Measurements from ENCODE around the gene MSI2.

The MSI2 gene

GRCh38 chr17:57256708-57257112 is 387 bp downstream of the MSI2 start:
- Histone ChIP-seq H3K4me3 (ENCODE audit: low read length) (peak overlapping the region; percentile 89), H3K27ac (ENCODE audit: low read depth, low read length) (peak overlapping the region; percentile 82), H3K4me1 (ENCODE audit: control insufficient read depth, low read length) (peaks cover 39% of the 10 kb centered on the region), H3F3A (ENCODE audit: control insufficient read depth, insufficient read depth) (peaks cover 26% of the 10 kb centered on the region), H3K4me2 (ENCODE audit: low read length) (peak overlapping the region; percentile 89), H3K27me3 (ENCODE audit: control insufficient read depth, low read length) (no peaks in the 10 kb centered on the region), H4K20me1 (ENCODE audit: control insufficient read depth, insufficient read depth, low read depth, low read length) (no peaks in the 10 kb centered on the region), H3K9me2 (replicated peaks; ENCODE audit: control insufficient read depth, low read length) (no peaks in the 10 kb centered on the region), H3K36me3 (ENCODE audit: control insufficient read depth, low read length) (peaks cover 44% of the 10 kb centered on the region), H3K9me3 (ENCODE audit: control insufficient read depth, insufficient read depth, low read length) (no peaks in the 10 kb centered on the region; the same call in 1 of the 2 replicates), H3K79me2 (ENCODE audit: control insufficient read depth, low read length) (peaks cover 50% of the 10 kb centered on the region)
- TF ChIP-seq CTCF (IDR thresholded peaks at IDR 0.05; ENCODE audit: low read depth, low read length, poor library complexity, severe bottlenecking) (no peak), EZH2phosphoT487 (IDR thresholded peaks at IDR 0.05; ENCODE audit: borderline replicate concordance, low read length) (no peak)

DNA sequence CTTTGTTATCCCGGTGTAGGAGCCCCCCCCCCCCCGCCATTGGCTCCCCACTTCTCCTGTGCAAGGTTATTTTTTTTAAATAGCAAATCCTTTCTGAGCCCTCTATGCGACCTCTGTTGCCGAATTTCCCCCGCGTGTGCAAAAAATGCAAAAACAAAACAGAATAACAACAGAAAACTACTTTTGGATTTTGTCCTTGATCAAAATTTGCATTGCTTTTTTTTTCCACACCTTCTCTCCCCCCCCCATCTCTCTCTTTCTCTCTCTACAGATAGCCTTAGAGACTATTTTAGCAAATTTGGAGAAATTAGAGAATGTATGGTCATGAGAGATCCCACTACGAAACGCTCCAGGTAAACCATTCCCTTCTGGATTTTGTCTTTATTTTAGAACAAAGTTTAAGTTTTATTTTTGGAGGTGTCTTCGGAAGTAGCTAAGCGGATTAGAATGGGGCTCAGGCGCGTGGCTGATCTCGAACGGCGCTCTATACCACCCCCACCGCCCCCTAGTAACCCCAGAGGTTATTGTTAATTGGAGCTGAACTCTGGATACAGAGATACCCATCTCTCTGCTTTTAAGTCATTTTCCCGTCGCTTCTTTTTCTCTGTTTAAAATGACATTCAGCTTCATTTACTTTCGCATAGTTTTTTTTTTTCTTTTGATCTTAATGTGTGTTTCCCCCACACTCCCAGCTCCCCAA is 1.0 kb downstream of the MSI2 start:
- no peaks in the 10 kb centered on the region for H3K9me2 ChIP-seq (replicated peaks; ENCODE audit: control insufficient read depth, low read length)
- no peaks in the 10 kb centered on the region for H3K27me3 ChIP-seq (ENCODE audit: control insufficient read depth, low read length)
- no peaks in the 10 kb centered on the region for H4K20me1 ChIP-seq (ENCODE audit: control insufficient read depth, insufficient read depth, low read depth, low read length)
- H3K36me3 ChIP-seq (ENCODE audit: control insufficient read depth, low read length), result peaks cover 51% of the 10 kb centered on the region
- peak overlapping the region; percentile 82 for H3K27ac ChIP-seq (ENCODE audit: low read depth, low read length)
- H3K4me3 ChIP-seq (ENCODE audit: low read length), result peak overlapping the region; percentile 89
- TF ChIP-seq CTCF (IDR thresholded peaks at IDR 0.05; ENCODE audit: low read depth, low read length, poor library complexity, severe bottlenecking) (no peak), EZH2phosphoT487 (IDR thresholded peaks at IDR 0.05; ENCODE audit: borderline replicate concordance, low read length) (no peak)
- H3F3A ChIP-seq (ENCODE audit: control insufficient read depth, insufficient read depth), result peaks cover 26% of the 10 kb centered on the region
- H3K9me3 ChIP-seq (ENCODE audit: control insufficient read depth, insufficient read depth, low read length), result no peaks in the 10 kb centered on the region
- peaks cover 45% of the 10 kb centered on the region for H3K4me1 ChIP-seq (ENCODE audit: control insufficient read depth, low read length)
- peak overlapping the region; percentile 89 for H3K4me2 ChIP-seq (ENCODE audit: low read length)
- peaks cover 56% of the 10 kb centered on the region for H3K79me2 ChIP-seq (ENCODE audit: control insufficient read depth, low read length)

GRCh38 chr17:57257895-57258851 is 1.9 kb downstream of the MSI2 start:
- peaks cover 53% of the 10 kb centered on the region for H3K4me1 ChIP-seq (ENCODE audit: control insufficient read depth, low read length)
- peaks cover 20% of the 10 kb centered on the region for H3F3A ChIP-seq (ENCODE audit: control insufficient read depth, insufficient read depth)
- no peaks in the 10 kb centered on the region for H3K27me3 ChIP-seq (ENCODE audit: control insufficient read depth, low read length)
- peak overlapping the region; percentile 82 for H3K27ac ChIP-seq (ENCODE audit: low read depth, low read length)
- H4K20me1 ChIP-seq (ENCODE audit: control insufficient read depth, insufficient read depth, low read depth, low read length), result no peaks in the 10 kb centered on the region
- peaks cover 59% of the 10 kb centered on the region for H3K36me3 ChIP-seq (ENCODE audit: control insufficient read depth, low read length)
- no peak for TF ChIP-seq CTCF (IDR thresholded peaks at IDR 0.05; ENCODE audit: low read depth, low read length, poor library complexity, severe bottlenecking)
- TF ChIP-seq EZH2phosphoT487 (IDR thresholded peaks at IDR 0.05; ENCODE audit: borderline replicate concordance, low read length), result no peak
- no peaks in the 10 kb centered on the region for H3K9me3 ChIP-seq (ENCODE audit: control insufficient read depth, insufficient read depth, low read length)
- peaks cover 64% of the 10 kb centered on the region for H3K79me2 ChIP-seq (ENCODE audit: control insufficient read depth, low read length)
- peak overlapping the region; percentile 89 for H3K4me3 ChIP-seq (ENCODE audit: low read length)
- no peaks in the 10 kb centered on the region for H3K9me2 ChIP-seq (replicated peaks; ENCODE audit: control insufficient read depth, low read length)
- peak overlapping the region; percentile 89 for H3K4me2 ChIP-seq (ENCODE audit: low read length)

All from DOHH2 (cell line).